ENCODE data around the gene FBXO31. TPM values are rescaled to one million over a fixed set of nuclear protein-coding genes. Genes with fewer than 3 reads are reported as not detected.

The FBXO31 gene
- total RNA-seq, 1 donor from 2014 or later: 21.6 TPM

- H3K4me1 Mint-ChIP-seq (ENCODE audit: low read depth): no peaks in the 10 kb centered on the region
- H3K4me3 Mint-ChIP-seq (ENCODE audit: low read depth): no peak overlapping the region
- no peaks in the 10 kb centered on the region for H3K9me3 Mint-ChIP-seq (ENCODE audit: low read depth)
- no peak for TF ChIP-seq CTCF (IDR thresholded peaks at IDR 0.05; ENCODE audit: unreplicated experiment)
- no peaks in the 10 kb centered on the region for H3K27me3 Mint-ChIP-seq
- DNase-seq (ENCODE audit: low spot score, unreplicated experiment): no peak
- no peak overlapping the region for H3K27ac Mint-ChIP-seq
- H3K36me3 Mint-ChIP-seq (ENCODE audit: insufficient read depth): peaks cover 21% of the 10 kb centered on the region
Observed at GRCh38 chr16:87414251-87414680, 30.7 kb upstream of the FBXO31 start.

GRCh38 chr16:87412996-87413421 is 29.4 kb upstream of the FBXO31 start:
- no peak for TF ChIP-seq CTCF (IDR thresholded peaks at IDR 0.05; ENCODE audit: unreplicated experiment)
- Mint-ChIP-seq H3K36me3 (ENCODE audit: insufficient read depth) (peaks cover 25% of the 10 kb centered on the region), H3K4me1 (ENCODE audit: low read depth) (no peaks in the 10 kb centered on the region), H3K27ac (no peak overlapping the region), H3K4me3 (ENCODE audit: low read depth) (no peak overlapping the region), H3K27me3 (no peaks in the 10 kb centered on the region), H3K9me3 (ENCODE audit: low read depth) (no peaks in the 10 kb centered on the region)
- no peak for DNase-seq (ENCODE audit: low spot score, unreplicated experiment)

- no peaks in the 10 kb centered on the region for H3K27me3 Mint-ChIP-seq
- no peak overlapping the region for H3K4me3 Mint-ChIP-seq (ENCODE audit: low read depth)
- peaks cover 25% of the 10 kb centered on the region for H3K36me3 Mint-ChIP-seq (ENCODE audit: insufficient read depth)
- H3K27ac Mint-ChIP-seq: no peak overlapping the region
- H3K4me1 Mint-ChIP-seq (ENCODE audit: low read depth): no peaks in the 10 kb centered on the region
- no peak for TF ChIP-seq CTCF (IDR thresholded peaks at IDR 0.05; ENCODE audit: unreplicated experiment)
- DNase-seq (ENCODE audit: low spot score, unreplicated experiment): no peak
- no peaks in the 10 kb centered on the region for H3K9me3 Mint-ChIP-seq (ENCODE audit: low read depth)
Observed at GRCh38 chr16:87412371-87412995, 28.9 kb upstream of the FBXO31 start.

GRCh38 chr16:87411375-87412271 is 28.0 kb upstream of the FBXO31 start:
- DNase-seq (ENCODE audit: low spot score, unreplicated experiment): no peak
- H3K4me1 Mint-ChIP-seq (ENCODE audit: low read depth): no peaks in the 10 kb centered on the region
- H3K27me3 Mint-ChIP-seq: no peaks in the 10 kb centered on the region
- H3K4me3 Mint-ChIP-seq (ENCODE audit: low read depth): no peak overlapping the region
- peaks cover 28% of the 10 kb centered on the region for H3K36me3 Mint-ChIP-seq (ENCODE audit: insufficient read depth)
- H3K27ac Mint-ChIP-seq: no peak overlapping the region
- no peak for TF ChIP-seq CTCF (IDR thresholded peaks at IDR 0.05; ENCODE audit: unreplicated experiment)
- no peaks in the 10 kb centered on the region for H3K9me3 Mint-ChIP-seq (ENCODE audit: low read depth)

- no peaks in the 10 kb centered on the region for H3K9me3 Mint-ChIP-seq (ENCODE audit: low read depth)
- H3K27ac Mint-ChIP-seq: no peak overlapping the region
- no peaks in the 10 kb centered on the region for H3K4me1 Mint-ChIP-seq (ENCODE audit: low read depth)
- no peak for DNase-seq (ENCODE audit: low spot score, unreplicated experiment)
- no peaks in the 10 kb centered on the region for H3K27me3 Mint-ChIP-seq
- peaks cover 28% of the 10 kb centered on the region for H3K36me3 Mint-ChIP-seq (ENCODE audit: insufficient read depth)
- no peak overlapping the region for H3K4me3 Mint-ChIP-seq (ENCODE audit: low read depth)
- TF ChIP-seq CTCF (IDR thresholded peaks at IDR 0.05; ENCODE audit: unreplicated experiment): no peak
Observed at GRCh38 chr16:87410968-87411367, 27.4 kb upstream of the FBXO31 start.

Data from progenitor cell of endocrine pancreas (in vitro differentiated cells).